Common myeloid progenitor, CD34-positive (primary cell): ENCODE data around the gene PLCD1.
A peak's percentile ranks its signal among the peaks of the same experiment; 100 is the strongest.
"Not testable (repeated sequence)": the region's sequence is repeated elsewhere in the genome, so short reads cannot be mapped to it uniquely, and the experiment has no call there.

Source experiments
- CTCF ChIA-PET: fragments of 350-600 bp; sonication (Branson Sonifier 250); formaldehyde crosslinking; loops from one replicate; lab custom pipeline; 2021; ENCODE audit warnings: antibody characterized with exemption; lab: Charles Lee
- POLR2A ChIA-PET: fragments of 350-600 bp; sonication (Branson Sonifier 250); formaldehyde crosslinking; loops from one replicate; lab custom pipeline; 2021; ENCODE audit warnings: antibody characterized with exemption; lab: Charles Lee
- DNase-seq, 3 donors: peaks; one replicate each; pipeline versions ENCODE4 v3.0.0 to v3.0.0-alpha.2; 2013
- H3K27ac ChIP-seq, 2 experiments: 1 replicate in 1 of 2; 2 replicates in 1 of 2; pipeline ENCODE4 v1.7.0; 2013; ENCODE audit warnings: inconsistent platforms in 2 of 2, low read length in 2 of 2, mild to moderate bottlenecking in 2 of 2, low read depth in 1 of 2, moderate library complexity in 1 of 2; ENCODE audit not compliant: severe bottlenecking in 2 of 2, insufficient read depth in 1 of 2, poor library complexity in 1 of 2
- H3K27me3 ChIP-seq, 5 experiments: replicated peaks in 2 of 5; 1 replicate in 3 of 5; 2 replicates in 2 of 5; pipeline versions ENCODE4 v1.6.1 to v1.7.0; 2013; ENCODE audit warnings: low read length in 4 of 5, mild to moderate bottlenecking in 2 of 5, moderate library complexity in 2 of 5, inconsistent platforms in 1 of 5; ENCODE audit not compliant: insufficient read depth in 5 of 5, control insufficient read depth in 4 of 5
- H3K36me3 ChIP-seq, 4 experiments: 1 replicate in 2 of 4; 2 replicates in 2 of 4; pipeline versions ENCODE4 v1.6.1 to v1.7.0; 2013; ENCODE audit warnings: low read length in 3 of 4, control low read depth in 1 of 4, mild to moderate bottlenecking in 1 of 4; ENCODE audit not compliant: control insufficient read depth in 4 of 4, insufficient read depth in 4 of 4
- H3K4me1 ChIP-seq, 4 experiments: 1 replicate in 3 of 4; 2 replicates in 1 of 4; pipeline versions ENCODE4 v1.6.1 to v1.7.1; 2013; ENCODE audit warnings: low read length in 3 of 4, mild to moderate bottlenecking in 3 of 4, control low read depth in 1 of 4, inconsistent platforms in 1 of 4, moderate library complexity in 1 of 4; ENCODE audit not compliant: control insufficient read depth in 4 of 4, insufficient read depth in 4 of 4; ENCODE audit errors: control extremely low read depth in 1 of 4
- H3K4me3 ChIP-seq, 7 experiments: 1 replicate in 4 of 7; 2 replicates in 3 of 7; pipeline versions ENCODE4 v1.5.1 to v1.7.0; 2013; ENCODE audit warnings: mild to moderate bottlenecking in 7 of 7, low read length in 6 of 7, moderate library complexity in 6 of 7, inconsistent platforms in 2 of 7, low read depth in 2 of 7, control low read depth in 1 of 7; ENCODE audit not compliant: insufficient read depth in 4 of 7, control insufficient read depth in 1 of 7; ENCODE audit errors: extremely low read depth in 1 of 7
- H3K9me3 ChIP-seq, 5 experiments: 1 replicate in 4 of 5; 2 replicates in 1 of 5; pipeline versions ENCODE4 v1.6.1 to v1.7.1; 2013; ENCODE audit warnings: low read length in 4 of 5, mild to moderate bottlenecking in 2 of 5, inconsistent platforms in 1 of 5, low read depth in 1 of 5, moderate library complexity in 1 of 5; ENCODE audit not compliant: control insufficient read depth in 4 of 5, insufficient read depth in 2 of 5; ENCODE audit errors: control extremely low read depth in 1 of 5
- WGBS: methylation state at CpG from one replicate; pipeline ENCODE4 v1.1.5; 2013; ENCODE audit not compliant: insufficient coverage; 5-methylcytosine and 5-hydroxymethylcytosine counted together

PLCD1 gene

GRCh38 chr3:38059148-38059547, 29.7 kb upstream of the PLCD1 start:
- no peaks in the 10 kb centered on the region for H3K36me3 ChIP-seq
- POLR2A ChIA-PET: no interaction called here
- H3K27me3 ChIP-seq: peaks cover 0 to 2% (median 0%) of the 10 kb centered on the region in 5 experiments
- DNase-seq: no peak
- peaks cover 0 to 13% (median 12%) of the 10 kb centered on the region in 4 experiments for H3K4me1 ChIP-seq
- WGBS: 89% methylated on average over 1 of the region's 2 CpGs
- H3K4me3 ChIP-seq: no peak overlapping the region
- CTCF ChIA-PET: no interaction called here
- H3K27ac ChIP-seq: no peak overlapping the region
- no peaks in the 10 kb centered on the region for H3K9me3 ChIP-seq

- peak; percentile 7 to 55 (median 49) for DNase-seq
These were observed 25.1 kb upstream of the PLCD1 start for GRCh38 chr3:38054499-38055001.

GRCh38 chr3:38053813-38054498, 24.5 kb upstream of the PLCD1 start:
- CTCF ChIA-PET: interaction anchor here (1.8 kb wide), 1 partner anchor 12 kb away, joined by 5 read pairs; no protein-coding TSS in a partner anchor
- H3K4me1 ChIP-seq: peaks cover 0 to 15% (median 13%) of the 10 kb centered on the region in 4 experiments
- DNase-seq, POLR2A ChIA-PET, H3K36me3 ChIP-seq, H3K9me3 ChIP-seq, H3K4me3 ChIP-seq, H3K27me3 ChIP-seq, H3K27ac ChIP-seq: not testable (repeated sequence)
- 90% methylated on average over 4 of the region's 9 CpGs for WGBS

More at GRCh38 chr3:38054499-38055001, 25.1 kb upstream of the PLCD1 start:
- Histone ChIP-seq H3K4me3 (no peak overlapping the region), H3K4me1 (peaks cover 0 to 15% (median 13%) of the 10 kb centered on the region in 4 experiments), H3K27ac (no peak overlapping the region), H3K36me3 (no peaks in the 10 kb centered on the region), H3K9me3 (no peaks in the 10 kb centered on the region), H3K27me3 (no peaks in the 10 kb centered on the region)
- CTCF ChIA-PET: interaction anchor here (0.7 to 1.8 kb wide), 2 partner anchors 13 kb away, joined by 3 to 5 read pairs; no protein-coding TSS in a partner anchor
- POLR2A ChIA-PET: no interaction called here
- WGBS: 82% methylated on average over 1 of the region's 3 CpGs

- H3K27ac ChIP-seq, H3K4me3 ChIP-seq, DNase-seq, POLR2A ChIA-PET, H3K27me3 ChIP-seq, H3K9me3 ChIP-seq, H3K36me3 ChIP-seq, CTCF ChIA-PET: not testable (repeated sequence)
- peaks cover 0 to 15% (median 13%) of the 10 kb centered on the region in 4 experiments for H3K4me1 ChIP-seq
- 97% methylated on average over 11 of the region's 32 CpGs for WGBS
These were observed 23.8 kb upstream of the PLCD1 start for GRCh38 chr3:38053286-38053685.

- CTCF ChIA-PET: no interaction called here
- WGBS: 98% methylated on average over 12 of the region's 13 CpGs
- no peak for DNase-seq
- Histone ChIP-seq H3K4me1 (peaks cover 0 to 15% (median 13%) of the 10 kb centered on the region in 4 experiments), H3K27me3 (no peaks in the 10 kb centered on the region), H3K36me3 (no peaks in the 10 kb centered on the region), H3K27ac (no peak overlapping the region), H3K9me3 (no peaks in the 10 kb centered on the region), H3K4me3 (no peak overlapping the region)
- POLR2A ChIA-PET: no interaction called here
These were observed 21.7 kb upstream of the PLCD1 start for GRCh38 chr3:38051131-38051530.

- POLR2A ChIA-PET: no interaction called here
- Histone ChIP-seq H3K27ac (no peak overlapping the region), H3K36me3 (no peaks in the 10 kb centered on the region), H3K4me1 (peaks cover 0 to 7% (median 5%) of the 10 kb centered on the region in 4 experiments), H3K9me3 (no peaks in the 10 kb centered on the region), H3K27me3 (peaks cover 0 to 4% (median 0%) of the 10 kb centered on the region in 5 experiments), H3K4me3 (no peak overlapping the region)
- CTCF ChIA-PET: interaction anchor here (0.6 kb wide), 1 partner anchor 53 kb away, joined by 3 read pairs; no protein-coding TSS in a partner anchor
- 100% methylated on average over 1 of the region's 4 CpGs for WGBS
- DNase-seq: no peak
These were observed 20.1 kb upstream of the PLCD1 start for GRCh38 chr3:38049358-38050126.
